SU-DHL-6 (cell line): Measurements from ENCODE around the gene ATP4A.

Experiments
- H2AFZ ChIP-seq: fragments of 200-600 bp; sonication (generic); 2 replicates; pipeline ENCODE4 v1.6.1; 2014; ENCODE audit warnings: low read depth, mild to moderate bottlenecking, moderate library complexity, mixed read lengths, antibody characterized with exemption, low read length; ENCODE audit not compliant: severe bottlenecking
- H3F3A ChIP-seq: fragments of 200-600 bp; shearing (Covaris generic); 2 replicates; pipeline ENCODE4 v1.6.0; 2016; ENCODE audit warnings: antibody characterized with exemption, mild to moderate bottlenecking; ENCODE audit not compliant: insufficient read depth
- H3K27ac ChIP-seq: fragments of 200-600 bp; sonication (generic); 2 replicates; pipeline ENCODE4 v1.5.1; 2016; ENCODE audit warnings: low read depth, mild to moderate bottlenecking, low read length, moderate library complexity, mixed read lengths
- H3K27me3 ChIP-seq: fragments of 200-600 bp; sonication (generic), shearing (Covaris generic); 2 replicates; pipeline ENCODE4 v1.6.0; 2014; ENCODE audit warnings: mild to moderate bottlenecking, low read length
- H3K36me3 ChIP-seq: fragments of 200-600 bp; sonication (generic); 2 replicates; pipeline ENCODE4 v1.6.1; 2014; ENCODE audit warnings: mild to moderate bottlenecking, low read length, mixed read lengths
- H3K4me2 ChIP-seq: fragments of 300-600, 200-600 bp; shearing (Covaris generic), sonication (generic); 2 replicates; pipeline ENCODE4 v1.6.0; 2014; ENCODE audit warnings: low read length, low read depth, mild to moderate bottlenecking; ENCODE audit not compliant: poor library complexity, severe bottlenecking
- H3K4me3 ChIP-seq: fragments of 200-600 bp; sonication (generic); 2 replicates; pipeline ENCODE4 v1.5.1; 2014; ENCODE audit warnings: antibody characterized with exemption, low read length, mild to moderate bottlenecking, mixed read lengths; ENCODE audit not compliant: insufficient read depth, poor library complexity, severe bottlenecking
- H3K79me2 ChIP-seq: fragments of 200-600 bp; sonication (generic); 2 replicates; pipeline ENCODE4 v1.6.1; 2014; ENCODE audit warnings: mild to moderate bottlenecking, low read length, moderate library complexity; ENCODE audit not compliant: insufficient read depth
- H3K9ac ChIP-seq: fragments of 200-600 bp; sonication (generic); 2 replicates; pipeline ENCODE4 v1.7.0; 2014; ENCODE audit warnings: mild to moderate bottlenecking, low read length
- H3K9me2 ChIP-seq: fragments of 200-600 bp; sonication (generic); replicated peaks from 2 replicates; pipeline ENCODE4 v1.6.1; 2014; ENCODE audit warnings: low read length; ENCODE audit not compliant: insufficient read depth
- H3K9me3 ChIP-seq: fragments of 200-600 bp; sonication (generic); 2 replicates; pipeline ENCODE4 v1.6.1; 2014; ENCODE audit warnings: low read length, mixed read lengths; ENCODE audit not compliant: insufficient read depth
- H4K20me1 ChIP-seq: fragments of 200-600 bp; sonication (generic); 2 replicates; pipeline ENCODE4 v1.6.1; 2014; ENCODE audit warnings: low read depth, mild to moderate bottlenecking, antibody characterized with exemption, low read length, moderate library complexity, mixed read lengths
- EZH2phosphoT487 ChIP-seq: fragments of 200-600 bp; sonication (generic), shearing (Covaris generic); conservative IDR thresholded peaks from 2 replicates; pipeline ENCODE4 v1.6.1; 2018; ENCODE audit warnings: mild to moderate bottlenecking, antibody characterized with exemption, low read length, moderate library complexity, mixed read lengths
- TF ChIP-seq, protein P1 (sequence below): fragments of 200-600 bp; sonication (generic); IDR thresholded peaks from one replicate; pipeline ENCODE4 v1.5.1; 2017; ENCODE audit warnings: antibody characterized with exemption, mild to moderate bottlenecking, low read length, moderate library complexity; ENCODE audit not compliant: insufficient read depth, poor library complexity, severe bottlenecking

Gene ATP4A

DNA sequence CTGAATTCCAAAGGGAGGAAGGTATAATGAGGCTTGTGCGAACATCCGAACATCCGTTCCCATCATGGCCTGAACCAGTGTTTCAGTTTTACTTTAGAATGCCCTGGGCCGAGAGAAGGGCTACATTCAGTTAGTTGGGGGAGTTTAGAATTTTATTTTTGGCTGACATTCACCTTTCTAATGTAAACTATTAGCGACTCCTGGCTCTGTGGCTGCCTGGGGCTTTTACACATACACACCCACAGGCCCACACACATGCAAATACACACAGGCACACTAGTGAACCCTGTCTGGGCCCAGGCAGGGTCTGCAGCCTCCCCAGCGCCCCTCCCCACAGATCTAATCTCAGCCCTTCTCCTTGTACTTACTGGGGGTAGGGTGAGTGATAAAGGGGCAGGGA, 24.1 kb downstream of the ATP4A start:
- TF ChIP-seq, protein P1, sequence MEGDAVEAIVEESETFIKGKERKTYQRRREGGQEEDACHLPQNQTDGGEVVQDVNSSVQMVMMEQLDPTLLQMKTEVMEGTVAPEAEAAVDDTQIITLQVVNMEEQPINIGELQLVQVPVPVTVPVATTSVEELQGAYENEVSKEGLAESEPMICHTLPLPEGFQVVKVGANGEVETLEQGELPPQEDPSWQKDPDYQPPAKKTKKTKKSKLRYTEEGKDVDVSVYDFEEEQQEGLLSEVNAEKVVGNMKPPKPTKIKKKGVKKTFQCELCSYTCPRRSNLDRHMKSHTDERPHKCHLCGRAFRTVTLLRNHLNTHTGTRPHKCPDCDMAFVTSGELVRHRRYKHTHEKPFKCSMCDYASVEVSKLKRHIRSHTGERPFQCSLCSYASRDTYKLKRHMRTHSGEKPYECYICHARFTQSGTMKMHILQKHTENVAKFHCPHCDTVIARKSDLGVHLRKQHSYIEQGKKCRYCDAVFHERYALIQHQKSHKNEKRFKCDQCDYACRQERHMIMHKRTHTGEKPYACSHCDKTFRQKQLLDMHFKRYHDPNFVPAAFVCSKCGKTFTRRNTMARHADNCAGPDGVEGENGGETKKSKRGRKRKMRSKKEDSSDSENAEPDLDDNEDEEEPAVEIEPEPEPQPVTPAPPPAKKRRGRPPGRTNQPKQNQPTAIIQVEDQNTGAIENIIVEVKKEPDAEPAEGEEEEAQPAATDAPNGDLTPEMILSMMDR: no peak
- TF ChIP-seq EZH2phosphoT487: no peak
- H3K4me3 ChIP-seq: no peak overlapping the region
- no peaks in the 10 kb centered on the region for H3K79me2 ChIP-seq
- no peaks in the 10 kb centered on the region for H3K27me3 ChIP-seq
- no peak overlapping the region for H3K9ac ChIP-seq
- H4K20me1 ChIP-seq: no peaks in the 10 kb centered on the region
- no peaks in the 10 kb centered on the region for H3F3A ChIP-seq
- no peak overlapping the region for H3K4me2 ChIP-seq
- H3K27ac ChIP-seq: no peak overlapping the region
- H3K36me3 ChIP-seq: no peaks in the 10 kb centered on the region
- no peaks in the 10 kb centered on the region for H3K9me2 ChIP-seq
- H2AFZ ChIP-seq: no peak overlapping the region
- H3K9me3 ChIP-seq: no peaks in the 10 kb centered on the region

DNA sequence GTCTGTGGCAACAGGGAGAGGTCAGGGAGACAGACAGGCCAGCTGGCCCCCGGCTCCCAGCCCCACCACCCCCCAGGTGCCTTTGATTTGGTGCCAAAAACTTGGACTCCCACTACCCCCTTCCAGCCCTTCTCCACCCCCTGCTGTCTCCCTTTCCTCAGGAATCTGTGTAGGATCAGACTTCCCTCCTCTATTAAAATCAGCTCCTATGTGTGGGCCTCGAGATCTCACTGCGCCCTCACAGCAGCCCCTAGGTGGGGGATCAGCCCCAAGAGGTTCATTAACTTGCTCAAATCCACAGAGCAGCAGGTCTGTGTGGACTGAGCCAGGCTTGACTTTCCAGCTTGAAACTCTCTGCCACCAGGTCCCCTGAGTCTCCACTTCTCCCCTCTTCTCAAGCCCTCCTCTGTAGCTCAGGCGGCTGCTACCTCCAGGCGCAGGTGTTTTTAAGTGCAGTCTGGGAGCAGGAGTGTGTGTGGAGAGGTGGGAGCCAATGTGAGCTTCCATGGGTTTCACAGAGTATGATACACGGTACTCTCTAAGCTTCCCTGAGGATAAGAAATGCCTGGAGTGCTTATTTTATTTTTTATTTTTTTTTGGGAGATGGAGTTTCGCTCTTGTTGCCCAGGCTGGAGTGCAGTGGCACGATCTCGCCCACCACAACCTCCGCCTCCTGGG, 28.5 kb downstream of the ATP4A start:
- no peak overlapping the region for H3K4me3 ChIP-seq
- no peaks in the 10 kb centered on the region for H3K79me2 ChIP-seq
- no peaks in the 10 kb centered on the region for H3K36me3 ChIP-seq
- H4K20me1 ChIP-seq: no peaks in the 10 kb centered on the region
- no peak overlapping the region for H3K9ac ChIP-seq
- no peak overlapping the region for H3K4me2 ChIP-seq
- H3F3A ChIP-seq: no peaks in the 10 kb centered on the region
- H3K27me3 ChIP-seq: no peaks in the 10 kb centered on the region
- TF ChIP-seq, protein P1: no peak
- no peak for TF ChIP-seq EZH2phosphoT487
- H3K27ac ChIP-seq: no peak overlapping the region
- H3K9me3 ChIP-seq: no peaks in the 10 kb centered on the region
- no peak overlapping the region for H2AFZ ChIP-seq
- no peaks in the 10 kb centered on the region for H3K9me2 ChIP-seq

- Histone ChIP-seq H3K9me2 (no peaks in the 10 kb centered on the region), H3K27me3 (no peaks in the 10 kb centered on the region), H4K20me1 (no peaks in the 10 kb centered on the region), H2AFZ (no peak overlapping the region), H3K27ac (no peak overlapping the region), H3K4me3 (no peak overlapping the region), H3K9me3 (no peaks in the 10 kb centered on the region), H3K4me2 (no peak overlapping the region), H3K36me3 (no peaks in the 10 kb centered on the region), H3F3A (no peaks in the 10 kb centered on the region), H3K9ac (no peak overlapping the region), H3K79me2 (no peaks in the 10 kb centered on the region)
- TF ChIP-seq EZH2phosphoT487: no peak
- TF ChIP-seq, protein P1: no peak
Measured at GRCh38 chr19:35533822-35534392, 29.6 kb downstream of the ATP4A start.
